ENCODE data around the gene LRRC49.

DNA sequence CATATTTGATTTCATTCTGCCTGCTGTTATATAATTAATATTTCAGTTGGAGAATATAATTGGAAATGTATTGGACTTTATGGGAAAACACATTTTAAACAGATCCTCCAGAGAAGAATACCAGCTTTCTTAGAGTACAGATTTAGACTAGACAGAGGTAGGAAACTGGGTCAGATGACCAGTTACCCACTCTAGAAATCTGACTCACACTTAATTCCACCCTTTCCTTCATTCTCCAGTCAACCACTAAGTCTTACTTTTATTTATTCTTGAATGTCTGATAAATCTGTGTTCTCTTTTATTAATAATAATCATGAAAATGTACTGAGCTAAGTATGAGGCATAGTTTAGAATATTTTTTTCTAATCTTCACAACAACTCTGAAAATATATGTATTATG lies 110.7 kb downstream of the LRRC49 start:
- TF ChIP-seq SUZ12 (IDR thresholded peaks at IDR 0.05) (no peak), TARDBP (IDR thresholded peaks at IDR 0.05) (no peak), ARNT (IDR thresholded peaks at IDR 0.05) (no peak), BHLHE40 (IDR thresholded peaks at IDR 0.05; ENCODE audit: borderline replicate concordance) (no peak)
